Neural cell (in vitro differentiated cells): ENCODE results near the gene CNNM1. TPM values are rescaled to one million over a fixed set of nuclear protein-coding genes. Genes with fewer than 3 reads are reported as not detected.

Experiments
- H2AFZ ChIP-seq: fragments of 200-600, 300-800 bp; sonication (generic), shearing (Covaris generic); 2 replicates; pipeline ENCODE4 v1.6.0; 2014; ENCODE audit warnings: low read depth, mild to moderate bottlenecking, antibody characterized with exemption, low read length, moderate library complexity
- H3F3A ChIP-seq: fragments of 200-600 bp; shearing (Covaris generic); 2 replicates; pipeline ENCODE4 v1.6.1; 2016; ENCODE audit warnings: mild to moderate bottlenecking, moderate library complexity, mixed read lengths, antibody characterized with exemption, low read length; ENCODE audit not compliant: insufficient read depth, poor library complexity, severe bottlenecking
- H3K27ac ChIP-seq: fragments of 200-600, 300-800 bp; sonication (generic), shearing (Covaris generic); 2 replicates; pipeline ENCODE4 v1.5.1; 2014; ENCODE audit warnings: mild to moderate bottlenecking, low read length, moderate library complexity
- H3K27me3 ChIP-seq: fragments of 300-800, 200-600 bp; sonication (generic), shearing (Covaris generic); 2 replicates; pipeline ENCODE4 v1.6.0; 2014; ENCODE audit warnings: mild to moderate bottlenecking, low read depth, low read length, moderate library complexity; ENCODE audit not compliant: insufficient read depth
- H3K36me3 ChIP-seq: fragments of 300-800, 200-600 bp; sonication (generic), shearing (Covaris generic); 2 replicates; pipeline ENCODE4 v1.5.1; 2014; ENCODE audit warnings: mild to moderate bottlenecking, antibody characterized with exemption, low read length, moderate library complexity; ENCODE audit not compliant: insufficient read depth
- H3K4me2 ChIP-seq: fragments of 300-800, 200-600 bp; sonication (generic), shearing (Covaris generic); 2 replicates; pipeline ENCODE4 v1.6.0; 2014; ENCODE audit warnings: mild to moderate bottlenecking, low read length
- H3K4me3 ChIP-seq: fragments of 300-800, 200-600 bp; sonication (generic), shearing (Covaris generic); 2 replicates; pipeline ENCODE4 v1.5.1; 2014; ENCODE audit warnings: mild to moderate bottlenecking, low read length, moderate library complexity
- H3K79me2 ChIP-seq: fragments of 200-600 bp; shearing (Covaris generic); replicated peaks from 2 replicates; pipeline ENCODE4 v1.6.0; 2014; ENCODE audit warnings: mild to moderate bottlenecking, low read length, moderate library complexity; ENCODE audit not compliant: insufficient read depth
- H3K9ac ChIP-seq: fragments of 300-800, 200-600 bp; sonication (generic), shearing (Covaris generic); 2 replicates; pipeline ENCODE4 v1.6.1; 2016; ENCODE audit warnings: mild to moderate bottlenecking, low read length, mixed read lengths
- H3K9me2 ChIP-seq: fragments of 200-600 bp; shearing (Covaris generic); 2 replicates; pipeline ENCODE4 v1.6.1; 2016; ENCODE audit warnings: mild to moderate bottlenecking, low read length, mixed read lengths; ENCODE audit not compliant: insufficient read depth
- H3K9me3 ChIP-seq: fragments of 200-600, 300-800 bp; sonication (generic), shearing (Covaris generic); 2 replicates; pipeline ENCODE4 v1.6.1; 2016; ENCODE audit warnings: mild to moderate bottlenecking, mixed run types, low read length, moderate library complexity, mixed read lengths
- H4K20me1 ChIP-seq: fragments of 200-600 bp; shearing (Covaris generic); 2 replicates; pipeline ENCODE4 v1.6.1; 2016; ENCODE audit warnings: mild to moderate bottlenecking, mixed run types; ENCODE audit not compliant: insufficient read depth
- CTCF ChIP-seq: fragments of 450-650 bp; IDR thresholded peaks from 2 replicates; pipeline ENCODE4 v1.5.1; 2014; ENCODE audit warnings: antibody characterized with exemption, mild to moderate bottlenecking, moderate library complexity; ENCODE audit not compliant: poor library complexity, severe bottlenecking
- EP300 ChIP-seq: fragments of 450-650 bp; conservative IDR thresholded peaks from 2 replicates; pipeline ENCODE4 v1.6.1; 2014; ENCODE audit warnings: antibody characterized with exemption, mild to moderate bottlenecking, moderate library complexity; ENCODE audit not compliant: poor library complexity, severe bottlenecking
- EZH2 ChIP-seq: fragments of 200-600, 300-800 bp; shearing (Covaris generic), sonication (generic); IDR thresholded peaks from 2 replicates; pipeline ENCODE4 v1.6.1; 2014; ENCODE audit warnings: antibody characterized with exemption, low read length, borderline replicate concordance, mild to moderate bottlenecking; ENCODE audit not compliant: insufficient read depth, poor library complexity, severe bottlenecking
- MXI1 ChIP-seq: fragments of 450-650 bp; conservative IDR thresholded peaks from 2 replicates; pipeline ENCODE4 v1.6.1; 2014; ENCODE audit warnings: antibody characterized with exemption, mild to moderate bottlenecking; ENCODE audit not compliant: poor library complexity, severe bottlenecking
- POLR2AphosphoS5 ChIP-seq: IDR thresholded peaks from 2 replicates; pipeline ENCODE4 v1.6.1; 2012
- RAD21 ChIP-seq: fragments of 450-650 bp; conservative IDR thresholded peaks from 2 replicates; pipeline ENCODE4 v1.6.1; 2014; ENCODE audit warnings: antibody characterized with exemption, mild to moderate bottlenecking, moderate library complexity
- REST ChIP-seq: IDR thresholded peaks from 2 replicates; pipeline ENCODE4 v1.6.1; 2012; ENCODE audit warnings: borderline replicate concordance
- SMC3 ChIP-seq: fragments of 450-650 bp; conservative IDR thresholded peaks from 2 replicates; pipeline ENCODE4 v1.6.1; 2014; ENCODE audit warnings: antibody characterized with exemption, mild to moderate bottlenecking, moderate library complexity; ENCODE audit not compliant: poor library complexity
- TAF1 ChIP-seq: IDR thresholded peaks from 2 replicates; pipeline ENCODE4 v1.6.1; 2012; ENCODE audit warnings: low read depth
- polyA plus RNA-seq: library from polyadenylated mRNA; depleted of rRNA; stranded (reverse); fragments of >200 nt; gene quantifications from 2 replicates; pipeline ENCODE4 v1.2.3, GENCODE V29; 2014

The CNNM1 gene
- polyA plus RNA-seq, 1 donor from 2014 or later, result 1.5 TPM

GRCh38 chr10:99353182-99353581 lies 24.0 kb downstream of the CNNM1 start:
- H3K9me3 ChIP-seq, result no peaks in the 10 kb centered on the region
- TF ChIP-seq EZH2, result no peak
- TF ChIP-seq TAF1, result no peak
- TF ChIP-seq MXI1, result no peak
- TF ChIP-seq SMC3, result no peak
- no peak for TF ChIP-seq CTCF
- no peak for TF ChIP-seq POLR2AphosphoS5
- TF ChIP-seq EP300, result no peak
- no peak for TF ChIP-seq RAD21
- TF ChIP-seq REST, result no peak

GRCh38 chr10:99357691-99358090 lies 28.5 kb downstream of the CNNM1 start:
- Histone ChIP-seq H2AFZ (no peak overlapping the region), H3K9ac (no peak overlapping the region), H3K79me2 (no peaks in the 10 kb centered on the region), H3K27ac (no peak overlapping the region), H3K9me2 (no peaks in the 10 kb centered on the region), H3F3A (no peaks in the 10 kb centered on the region), H3K9me3 (no peaks in the 10 kb centered on the region), H3K27me3 (no peaks in the 10 kb centered on the region), H3K36me3 (no peaks in the 10 kb centered on the region), H4K20me1 (no peaks in the 10 kb centered on the region), H3K4me3 (no peak overlapping the region), H3K4me2 (no peak overlapping the region)
- no peak for TF ChIP-seq EZH2

More at GRCh38 chr10:99353182-99353581, 24.0 kb downstream of the CNNM1 start:
- Histone ChIP-seq H3K9me2 (no peaks in the 10 kb centered on the region), H3K36me3 (no peaks in the 10 kb centered on the region), H3K79me2 (no peaks in the 10 kb centered on the region), H2AFZ (no peak overlapping the region), H3K9ac (no peak overlapping the region), H3K27me3 (no peaks in the 10 kb centered on the region), H3K27ac (no peak overlapping the region), H3K4me3 (no peak overlapping the region), H3F3A (no peaks in the 10 kb centered on the region), H4K20me1 (no peaks in the 10 kb centered on the region), H3K4me2 (no peak overlapping the region)

- Histone ChIP-seq H3K9me3 (no peaks in the 10 kb centered on the region), H3K4me2 (no peak overlapping the region), H3K9me2 (no peaks in the 10 kb centered on the region), H3K27me3 (no peaks in the 10 kb centered on the region), H3F3A (no peaks in the 10 kb centered on the region), H3K4me3 (no peak overlapping the region), H3K9ac (no peak overlapping the region), H4K20me1 (no peaks in the 10 kb centered on the region), H3K79me2 (no peaks in the 10 kb centered on the region), H3K36me3 (no peaks in the 10 kb centered on the region), H2AFZ (no peak overlapping the region), H3K27ac (no peak overlapping the region)
- TF ChIP-seq EZH2, result no peak
- no peak for TF ChIP-seq SMC3
- TF ChIP-seq MXI1, result no peak
- no peak for TF ChIP-seq TAF1
- TF ChIP-seq POLR2AphosphoS5, result no peak
- TF ChIP-seq RAD21, result no peak
- no peak for TF ChIP-seq REST
- no peak for TF ChIP-seq EP300
- TF ChIP-seq CTCF, result no peak
These were observed 28.9 kb downstream of the CNNM1 start for GRCh38 chr10:99358101-99358500.
